Fibroblast of mammary gland (primary cell): Measurements from ENCODE around the gene ATP2A3.

Experiments
- DNase-seq: peaks from one replicate; pipeline ENCODE4 v3.0.0-alpha.2; 2010; ENCODE audit warnings: low read depth
- H3K4me3 ChIP-seq: 2 replicates; pipeline ENCODE4 v1.5.1; 2011; ENCODE audit warnings: low read depth, mild to moderate bottlenecking, low read length, moderate library complexity; ENCODE audit not compliant: control insufficient read depth
- CTCF ChIP-seq: conservative IDR thresholded peaks from 2 replicates; pipeline ENCODE4 v1.5.1; 2011; ENCODE audit warnings: low read depth, low read length, inconsistent platforms; ENCODE audit not compliant: control insufficient read depth, insufficient read depth

ATP2A3 gene

DNA sequence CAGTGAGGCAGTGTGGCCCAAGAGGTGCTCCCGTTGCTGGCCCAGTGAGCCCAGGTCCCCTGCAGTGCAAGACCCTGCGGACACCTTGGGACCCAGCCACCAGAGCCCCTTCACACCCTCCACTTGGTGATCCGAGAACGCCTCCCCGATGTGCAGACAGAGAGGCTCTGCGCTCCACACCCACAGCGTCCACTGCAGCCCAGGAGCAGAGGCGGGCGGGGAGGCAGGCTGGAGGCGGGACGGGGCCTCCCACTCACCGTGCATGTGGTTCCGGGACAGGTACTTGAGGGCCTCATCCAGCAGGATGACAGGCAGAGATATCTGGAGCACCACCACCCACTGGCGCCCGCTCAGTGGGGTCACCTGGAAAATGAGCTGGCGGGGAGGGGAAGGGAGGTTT lies 35.8 kb downstream of the ATP2A3 start:
- no peak for TF ChIP-seq CTCF

DNA sequence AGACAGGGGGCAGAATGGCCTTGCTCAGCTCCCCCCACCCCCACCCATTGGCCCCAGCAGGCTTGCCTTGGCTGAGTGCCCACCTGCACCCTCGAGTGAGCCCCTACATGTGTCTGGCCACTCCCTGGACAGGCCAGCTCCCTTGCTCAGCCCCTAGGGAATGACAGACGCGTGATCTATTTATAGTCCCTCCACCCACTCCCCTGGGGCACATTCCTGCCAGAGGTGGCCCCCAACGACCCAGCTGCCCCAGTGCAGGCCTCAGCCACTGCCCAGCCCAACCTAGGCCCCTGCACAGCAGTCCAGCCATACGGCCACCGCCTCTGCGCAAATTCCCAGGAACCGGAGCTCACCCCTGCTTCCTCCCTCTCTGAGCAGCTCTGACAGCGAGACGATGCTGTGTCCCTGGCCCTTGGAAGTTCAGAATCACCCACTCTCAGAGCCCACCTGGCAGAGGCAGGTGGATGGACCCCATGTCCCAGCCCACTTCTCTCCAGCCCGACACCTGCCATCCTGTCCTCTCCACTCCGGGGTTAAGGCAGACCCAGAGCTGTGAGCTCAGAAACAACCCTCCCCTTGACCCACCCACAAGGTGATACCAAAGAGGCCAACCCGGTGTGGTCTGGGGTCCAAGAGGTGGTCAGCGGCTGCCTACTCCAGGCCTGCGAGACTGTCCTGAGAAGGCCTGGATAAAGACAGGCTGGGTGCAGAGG lies 36.5 kb downstream of the ATP2A3 start:
- H3K4me3 ChIP-seq, result no peak overlapping the region
- no peak for TF ChIP-seq CTCF
- no peak for DNase-seq

More for the DNA sequence above, 35.8 kb downstream of the ATP2A3 start:
- H3K4me3 ChIP-seq, result no peak overlapping the region
- DNase-seq, result no peak

DNA sequence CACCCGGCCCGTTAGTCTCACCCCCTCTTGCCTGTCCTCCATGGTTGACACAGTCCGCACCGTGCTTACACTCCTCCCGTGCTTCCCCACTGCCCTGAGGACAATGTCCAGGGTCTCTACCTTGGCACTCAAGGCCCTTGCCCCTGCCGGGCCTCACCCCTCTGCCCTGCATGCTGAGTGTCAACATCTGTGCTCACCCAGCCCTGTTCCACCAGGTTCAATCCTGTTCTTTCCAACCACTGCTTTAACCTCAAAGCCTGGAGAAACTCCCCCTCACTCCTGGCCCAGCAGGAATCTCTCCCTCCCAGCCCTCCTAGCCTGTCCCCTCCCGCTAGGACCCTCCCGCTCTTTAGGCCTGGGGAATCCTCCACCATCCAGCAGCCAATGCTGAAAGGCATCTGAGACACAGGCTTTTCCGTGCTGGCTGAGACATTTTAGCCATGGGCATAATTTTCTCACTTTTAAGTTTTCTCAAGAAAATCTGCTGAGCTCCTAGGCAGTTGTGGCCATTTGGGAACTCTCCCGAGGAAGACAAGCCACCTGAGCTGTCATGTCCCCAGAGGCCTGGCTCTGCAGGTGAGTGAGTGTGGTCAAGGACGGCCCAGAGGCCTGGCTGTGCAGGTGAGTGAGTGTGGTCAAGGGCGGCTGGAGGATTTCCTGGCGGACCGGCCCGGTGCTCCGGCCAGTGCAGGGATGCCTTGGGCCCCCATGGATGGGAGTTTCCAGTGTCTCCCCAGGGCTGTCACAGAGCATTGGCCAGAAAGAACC lies 37.2 kb downstream of the ATP2A3 start:
- no peak for DNase-seq
- no peak overlapping the region for H3K4me3 ChIP-seq
- TF ChIP-seq CTCF, result no peak

DNA sequence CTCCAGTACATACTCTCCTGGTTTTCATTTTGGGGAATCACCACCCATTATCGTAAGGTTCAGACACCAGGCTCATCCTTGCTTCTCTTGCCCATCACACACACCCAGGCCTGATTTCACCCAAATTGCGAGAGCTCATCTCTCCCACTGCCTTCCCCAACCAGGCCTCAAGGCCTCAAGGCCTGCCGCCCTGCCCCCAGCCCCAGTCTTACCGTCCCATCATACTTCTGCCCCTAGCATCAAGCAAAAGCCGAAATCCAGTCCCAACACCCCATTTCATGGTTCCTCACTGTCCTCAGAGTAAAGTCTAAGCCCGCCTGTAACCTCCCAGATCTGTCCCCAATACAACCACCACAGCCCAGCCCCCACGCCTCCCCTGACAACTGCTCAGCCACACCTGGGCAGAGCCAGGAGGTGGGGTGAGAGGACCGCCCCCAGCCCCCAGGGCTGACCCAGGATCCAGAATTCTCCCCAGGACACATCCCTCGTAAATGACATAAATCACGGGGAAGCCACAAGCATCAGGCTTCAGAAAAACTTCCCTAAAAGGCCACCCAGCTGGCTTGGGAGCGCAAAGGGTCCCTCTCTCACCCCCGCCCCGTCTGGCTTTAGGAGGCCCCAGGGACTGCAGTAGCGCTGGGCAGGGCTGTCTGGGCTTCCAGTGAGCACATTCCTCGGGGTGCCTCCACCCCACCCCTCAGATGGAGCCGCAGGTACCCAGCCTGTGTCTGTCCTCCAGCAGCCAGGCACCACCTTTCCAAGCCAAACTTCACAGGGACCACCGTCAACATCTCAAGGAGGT lies 38.4 kb downstream of the ATP2A3 start:
- DNase-seq, result no peak
- no peak for TF ChIP-seq CTCF
- H3K4me3 ChIP-seq, result no peak overlapping the region

GRCh38 chr17:3924512-3925350 lies 39.5 kb downstream of the ATP2A3 start:
- no peak for TF ChIP-seq CTCF
- no peak for DNase-seq
- H3K4me3 ChIP-seq, result no peak overlapping the region
